ENCODE data around the gene CGNL1.

CGNL1 gene

DNA sequence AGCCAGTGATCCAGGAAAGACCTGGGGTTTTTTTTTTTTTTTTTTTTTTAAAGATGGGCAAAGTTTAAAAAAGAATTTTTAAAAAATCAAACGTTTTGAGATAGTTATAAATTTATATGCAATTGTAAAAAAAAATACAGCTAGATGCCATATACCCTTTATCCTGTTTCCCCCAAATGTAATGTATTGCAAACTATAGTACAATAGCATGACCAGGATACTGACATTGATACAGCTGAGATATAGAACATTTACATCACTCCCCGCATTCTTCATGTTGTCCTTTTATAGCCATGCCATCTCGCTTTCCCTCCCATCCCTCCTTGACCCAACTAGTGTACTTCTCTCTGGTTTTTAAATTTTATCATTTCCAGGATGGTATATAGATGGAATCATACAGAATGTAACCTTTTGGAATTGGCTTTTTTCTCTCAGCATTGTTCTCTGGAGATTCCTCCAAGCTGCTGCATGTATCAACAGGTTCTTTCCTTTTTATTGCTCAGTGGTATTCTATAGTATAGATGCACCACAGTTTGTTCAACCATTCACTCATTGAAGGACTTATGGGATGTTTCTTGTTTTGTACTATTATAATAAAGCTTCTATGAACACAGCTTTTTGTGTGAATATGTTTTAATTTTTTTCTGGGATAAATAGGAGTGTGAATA lies 104.9 kb downstream of the CGNL1 start:
- TF ChIP-seq CTCF (IDR thresholded peaks at IDR 0.05; ENCODE audit: low read length) (no peak), EZH2 (IDR thresholded peaks at IDR 0.05; ENCODE audit: borderline replicate concordance, low read length) (no peak)
- H3K79me2 ChIP-seq (ENCODE audit: insufficient read depth, low read length) = no peaks in the 10 kb centered on the region
- no peak overlapping the region for H3K4me2 ChIP-seq (ENCODE audit: low read length)
- H2AFZ ChIP-seq (ENCODE audit: low read length) = no peak overlapping the region
- H3K27me3 ChIP-seq (ENCODE audit: insufficient read depth, low read length) = no peaks in the 10 kb centered on the region
- H4K20me1 ChIP-seq (ENCODE audit: insufficient read depth, low read length) = no peaks in the 10 kb centered on the region
- no peaks in the 10 kb centered on the region for H3F3A ChIP-seq (ENCODE audit: insufficient read depth, low read length)
- no peaks in the 10 kb centered on the region for H3K36me3 ChIP-seq (ENCODE audit: insufficient read depth, low read length)
- H3K9me2 ChIP-seq (ENCODE audit: low read depth, low read length) = no peaks in the 10 kb centered on the region
- H3K27ac ChIP-seq (ENCODE audit: low read depth, low read length, poor library complexity, severe bottlenecking) = no peak overlapping the region
- H3K4me3 ChIP-seq (ENCODE audit: low read depth, low read length, poor library complexity, severe bottlenecking) = no peak overlapping the region
- no peaks in the 10 kb centered on the region for H3K9me3 ChIP-seq (ENCODE audit: low read length)
- no peak overlapping the region for H3K9ac ChIP-seq (ENCODE audit: low read length)
- H3K4me1 ChIP-seq (ENCODE audit: insufficient read depth, low read length, severe bottlenecking) = no peaks in the 10 kb centered on the region

DNA sequence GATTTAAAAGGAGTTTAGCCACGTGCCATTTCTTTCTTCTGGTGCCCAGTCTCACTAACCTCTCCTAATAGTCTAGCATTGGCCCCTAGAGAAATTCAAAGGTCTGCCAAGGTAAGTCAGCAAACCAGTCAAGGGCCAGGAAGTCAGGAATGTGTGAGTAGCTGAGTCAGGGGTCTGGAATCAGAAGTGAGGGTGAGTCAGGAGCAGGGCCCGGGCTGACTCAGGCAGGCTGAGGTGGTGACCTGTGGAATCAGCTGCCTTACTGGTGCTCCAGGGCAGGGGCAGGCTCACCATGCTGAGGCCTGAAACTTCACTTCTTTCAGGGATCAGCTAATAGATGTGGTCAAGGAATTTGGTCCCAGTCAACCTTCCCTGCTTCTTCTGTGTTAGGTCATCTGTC lies 109.6 kb downstream of the CGNL1 start:
- Histone ChIP-seq H3K27me3 (ENCODE audit: insufficient read depth, low read length) (no peaks in the 10 kb centered on the region), H4K20me1 (ENCODE audit: insufficient read depth, low read length) (no peaks in the 10 kb centered on the region), H2AFZ (ENCODE audit: low read length) (no peak overlapping the region), H3F3A (ENCODE audit: insufficient read depth, low read length) (no peaks in the 10 kb centered on the region), H3K4me2 (ENCODE audit: low read length) (no peak overlapping the region), H3K4me1 (ENCODE audit: insufficient read depth, low read length, severe bottlenecking) (no peaks in the 10 kb centered on the region), H3K27ac (ENCODE audit: low read depth, low read length, poor library complexity, severe bottlenecking) (no peak overlapping the region), H3K36me3 (ENCODE audit: insufficient read depth, low read length) (no peaks in the 10 kb centered on the region), H3K4me3 (ENCODE audit: low read depth, low read length, poor library complexity, severe bottlenecking) (no peak overlapping the region), H3K9me2 (ENCODE audit: low read depth, low read length) (no peaks in the 10 kb centered on the region), H3K79me2 (ENCODE audit: insufficient read depth, low read length) (no peaks in the 10 kb centered on the region), H3K9ac (ENCODE audit: low read length) (no peak overlapping the region), H3K9me3 (ENCODE audit: low read length) (no peaks in the 10 kb centered on the region)
- TF ChIP-seq EZH2 (IDR thresholded peaks at IDR 0.05; ENCODE audit: borderline replicate concordance, low read length) (no peak), CTCF (IDR thresholded peaks at IDR 0.05; ENCODE audit: low read length) (no peak)

GRCh38 chr15:57486833-57487232 lies 110.5 kb downstream of the CGNL1 start:
- no peak overlapping the region for H2AFZ ChIP-seq (ENCODE audit: low read length)
- no peaks in the 10 kb centered on the region for H3K36me3 ChIP-seq (ENCODE audit: insufficient read depth, low read length)
- no peak overlapping the region for H3K4me2 ChIP-seq (ENCODE audit: low read length)
- H3F3A ChIP-seq (ENCODE audit: insufficient read depth, low read length) = no peaks in the 10 kb centered on the region
- no peaks in the 10 kb centered on the region for H4K20me1 ChIP-seq (ENCODE audit: insufficient read depth, low read length)
- no peaks in the 10 kb centered on the region for H3K9me2 ChIP-seq (ENCODE audit: low read depth, low read length)
- no peaks in the 10 kb centered on the region for H3K79me2 ChIP-seq (ENCODE audit: insufficient read depth, low read length)
- H3K4me1 ChIP-seq (ENCODE audit: insufficient read depth, low read length, severe bottlenecking) = no peaks in the 10 kb centered on the region
- no peak for TF ChIP-seq CTCF (IDR thresholded peaks at IDR 0.05; ENCODE audit: low read length)
- no peak for TF ChIP-seq EZH2 (IDR thresholded peaks at IDR 0.05; ENCODE audit: borderline replicate concordance, low read length)
- no peaks in the 10 kb centered on the region for H3K9me3 ChIP-seq (ENCODE audit: low read length)
- no peak overlapping the region for H3K9ac ChIP-seq (ENCODE audit: low read length)
- H3K27me3 ChIP-seq (ENCODE audit: insufficient read depth, low read length) = no peaks in the 10 kb centered on the region
- no peak overlapping the region for H3K4me3 ChIP-seq (ENCODE audit: low read depth, low read length, poor library complexity, severe bottlenecking)
- H3K27ac ChIP-seq (ENCODE audit: low read depth, low read length, poor library complexity, severe bottlenecking) = no peak overlapping the region
